ENCODE measurements around the gene CELA2B.
"Not testable (repeated sequence)": the region's sequence is repeated elsewhere in the genome, so short reads cannot be mapped to it uniquely, and the experiment has no call there.

Gene CELA2B

DNA sequence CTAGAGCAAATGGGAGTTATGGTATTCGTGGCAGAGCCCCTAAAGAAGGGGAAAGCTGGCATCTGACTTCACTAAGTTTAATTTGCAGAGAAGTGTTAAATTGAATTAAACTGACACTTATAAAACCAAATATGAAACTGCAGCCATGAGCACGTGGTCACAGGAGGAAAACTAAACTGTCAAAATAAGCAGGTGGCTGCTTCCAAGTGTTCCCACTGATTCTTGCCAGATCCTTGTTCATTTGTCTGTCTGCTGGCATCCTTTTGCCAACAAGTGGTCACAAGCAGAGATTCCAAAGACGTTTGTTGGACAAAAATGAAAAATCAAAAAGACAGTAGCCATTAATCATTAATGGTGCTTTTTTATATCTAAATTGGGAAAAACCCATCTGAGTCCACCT is 6.5 kb upstream of the CELA2B start:
- no peak for DNase-seq

DNA sequence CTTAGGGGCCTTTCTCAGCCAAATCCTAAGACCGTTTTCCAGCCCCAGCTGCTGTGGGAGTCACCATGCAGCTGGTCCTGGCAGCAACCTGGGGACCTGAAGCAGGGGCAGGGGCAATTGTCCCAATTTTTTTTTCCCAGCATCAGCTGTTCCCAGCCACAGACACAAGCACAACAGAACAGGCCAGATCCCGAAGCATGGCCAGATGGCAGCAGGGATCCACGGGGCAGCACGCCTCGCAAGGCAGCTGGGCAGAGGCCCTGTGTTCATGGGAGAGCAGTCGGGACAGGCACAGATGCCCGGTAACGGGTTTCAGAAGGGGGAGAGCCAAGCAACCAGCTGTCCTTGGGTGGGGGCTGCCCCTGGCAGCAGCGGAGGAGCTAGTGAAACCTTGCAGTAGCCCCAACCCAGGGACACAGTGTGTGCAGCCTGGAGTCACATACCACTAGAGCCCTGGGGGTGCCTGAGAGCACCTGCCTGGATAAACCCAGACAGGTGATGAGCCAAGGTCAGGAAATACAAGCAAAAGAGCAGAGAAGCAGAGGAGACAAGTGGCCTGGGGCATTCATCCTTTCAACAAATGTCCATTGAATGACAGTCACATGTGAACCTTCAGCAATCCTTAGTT is 6.0 kb upstream of the CELA2B start:
- DNase-seq: not testable (repeated sequence)

DNA sequence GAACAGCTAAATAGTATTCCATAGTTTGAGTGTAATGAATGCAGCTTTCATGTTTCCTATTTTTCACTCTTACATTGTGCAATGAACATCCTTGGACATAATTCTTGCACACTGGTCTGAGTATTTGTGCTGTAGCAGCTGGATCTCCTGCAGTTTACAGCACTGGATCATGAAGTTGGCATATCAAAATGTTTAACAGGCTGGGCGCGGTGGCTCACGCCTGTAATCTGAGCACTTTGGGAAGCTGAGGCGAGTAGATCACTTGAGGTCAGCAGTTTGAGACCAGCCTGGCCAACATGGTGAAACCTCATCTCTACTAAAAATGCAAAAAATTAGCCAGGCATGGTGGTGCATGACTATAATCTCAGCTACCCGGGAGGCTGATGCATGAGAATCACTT is 4.8 kb upstream of the CELA2B start:
- not testable (repeated sequence) for DNase-seq

DNA sequence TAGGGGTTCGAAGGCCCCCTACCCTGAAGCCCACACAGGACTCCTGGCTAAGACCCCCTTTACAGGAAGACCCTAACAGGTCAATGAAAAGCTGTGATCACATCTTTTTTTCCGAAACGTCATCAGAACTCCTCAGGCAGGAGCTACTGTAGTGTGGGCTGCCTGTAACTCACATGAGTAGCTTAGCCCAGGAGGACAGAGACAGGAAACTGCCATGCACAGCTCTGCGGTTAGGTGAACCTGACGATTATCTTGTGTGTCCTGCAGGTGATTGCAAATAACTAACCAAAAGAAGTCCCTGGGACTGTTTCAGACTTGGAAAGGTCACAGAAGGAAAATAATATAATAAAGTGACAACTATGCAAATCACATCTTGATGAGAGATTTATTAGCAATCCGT is 4.2 kb upstream of the CELA2B start:
- DNase-seq: not testable (repeated sequence)

DNA sequence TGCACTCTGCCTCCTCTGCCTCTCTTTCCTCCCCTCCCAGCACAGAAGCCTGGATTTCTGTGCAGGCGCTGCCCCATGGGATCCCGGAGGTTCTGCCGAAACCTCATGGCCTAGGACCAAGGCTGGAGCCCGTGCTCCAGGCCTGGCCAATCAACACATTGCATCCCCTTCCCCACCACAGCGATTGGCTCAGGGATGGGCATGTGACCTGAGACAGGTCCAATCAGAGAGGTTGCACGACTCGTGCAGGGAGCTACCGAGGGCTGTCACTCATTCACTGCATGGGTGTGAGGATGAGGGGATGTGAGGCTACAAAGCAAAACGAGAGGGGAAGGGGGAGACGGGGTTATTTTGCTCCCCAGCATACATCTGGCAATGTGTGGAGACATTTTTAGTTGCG is 3.3 kb upstream of the CELA2B start:
- no peak for DNase-seq

DNA sequence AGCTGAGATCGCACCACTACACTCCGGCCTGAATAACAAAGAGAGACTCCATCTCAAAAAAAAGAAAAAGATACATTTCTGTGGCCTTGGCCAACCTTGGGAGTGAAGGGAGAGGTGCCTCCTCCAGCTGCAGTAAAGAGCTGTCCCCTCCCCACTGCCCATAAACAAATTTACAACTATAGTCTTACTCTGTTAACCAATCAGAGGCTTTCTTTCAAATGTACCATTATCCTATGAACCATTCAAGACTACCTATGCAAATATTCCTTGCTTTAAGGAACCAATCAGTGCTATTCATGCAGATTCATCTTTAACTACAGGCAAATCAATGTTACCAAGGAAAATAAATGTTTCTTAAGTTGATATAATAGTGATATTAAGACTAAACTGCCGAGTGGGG is 1.0 kb downstream of the CELA2B start:
- DNase-seq: no peak

DNA sequence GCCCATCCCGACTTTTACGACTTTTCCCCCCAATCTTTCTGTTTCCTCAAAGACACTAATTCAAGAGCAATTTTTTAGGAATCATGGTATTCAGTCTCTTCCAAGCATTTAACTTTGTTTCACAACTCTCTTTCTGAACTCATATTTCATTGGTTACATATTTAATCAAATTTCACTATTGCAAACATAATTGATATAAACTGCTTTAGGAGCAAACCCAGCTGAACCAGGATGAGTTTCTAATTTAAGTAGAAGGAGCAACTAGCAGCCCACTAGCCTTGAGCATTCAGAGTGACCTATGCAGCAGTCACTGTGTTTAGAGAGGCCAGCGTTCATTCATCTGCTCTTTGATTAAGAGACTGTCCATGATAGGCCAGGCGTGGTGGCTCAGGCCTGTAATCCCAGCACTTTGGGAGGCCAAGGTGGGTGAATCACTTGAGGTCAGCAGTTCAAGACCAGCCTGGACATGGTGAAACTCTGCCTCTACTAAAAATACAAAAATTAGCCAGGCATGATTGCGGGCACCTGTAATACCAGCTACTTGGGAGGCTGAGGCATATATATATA is 1.8 kb downstream of the CELA2B start:
- DNase-seq: no peak

DNA sequence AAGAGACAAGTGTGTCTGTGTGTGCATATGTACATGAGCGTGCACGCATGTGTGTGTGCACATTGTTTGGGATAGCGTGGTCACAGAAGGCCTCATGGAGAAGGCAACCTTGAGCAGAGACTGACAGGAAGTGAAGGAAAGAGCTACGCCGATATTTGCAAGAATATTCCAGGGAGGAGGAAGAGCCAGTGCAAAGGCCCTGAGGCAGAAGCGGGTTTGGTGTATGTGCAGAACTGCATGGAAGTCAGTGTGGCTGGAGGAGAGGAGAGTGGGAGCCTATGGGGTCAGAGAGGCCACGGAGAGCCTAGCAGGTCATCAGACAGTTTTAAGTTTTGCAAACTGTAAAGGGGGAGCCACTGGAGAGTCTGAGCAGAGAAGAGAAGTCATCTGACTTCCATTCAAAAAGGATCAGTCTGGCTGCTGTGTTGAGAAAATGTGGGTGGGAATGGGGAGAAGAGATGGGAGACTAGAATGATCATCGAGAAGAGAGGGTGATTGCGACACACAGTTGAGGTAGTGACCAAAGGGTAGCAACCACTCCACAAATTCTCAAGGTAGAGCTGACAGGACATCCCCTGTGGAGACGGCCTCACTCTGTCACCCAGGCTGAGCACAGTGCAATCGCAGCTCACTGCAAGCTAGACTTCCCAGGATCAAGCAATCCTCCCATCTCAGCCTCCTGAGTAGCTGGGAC is 3.9 kb downstream of the CELA2B start:
- no peak for DNase-seq

DNA sequence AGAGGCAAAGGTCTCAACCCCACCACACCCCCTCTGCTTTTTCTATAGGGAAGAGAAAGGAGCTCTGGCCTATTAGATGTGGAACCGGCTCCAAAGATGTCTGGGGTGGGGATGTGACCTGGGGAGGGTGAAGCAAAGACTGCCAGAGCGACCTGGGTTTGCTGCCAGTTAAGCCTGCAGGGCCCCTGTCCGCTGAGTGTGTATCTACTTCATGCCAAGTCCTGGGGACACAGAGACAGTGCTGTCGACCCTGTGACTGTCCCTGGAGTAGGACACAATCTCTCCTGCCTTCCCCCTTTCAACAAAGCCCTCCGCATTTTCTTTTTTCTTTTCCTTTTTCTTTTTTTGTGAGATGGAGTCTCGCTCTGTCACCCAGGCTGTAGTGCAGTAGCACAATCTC is 6.6 kb downstream of the CELA2B start:
- DNase-seq: not testable (repeated sequence)

DNA sequence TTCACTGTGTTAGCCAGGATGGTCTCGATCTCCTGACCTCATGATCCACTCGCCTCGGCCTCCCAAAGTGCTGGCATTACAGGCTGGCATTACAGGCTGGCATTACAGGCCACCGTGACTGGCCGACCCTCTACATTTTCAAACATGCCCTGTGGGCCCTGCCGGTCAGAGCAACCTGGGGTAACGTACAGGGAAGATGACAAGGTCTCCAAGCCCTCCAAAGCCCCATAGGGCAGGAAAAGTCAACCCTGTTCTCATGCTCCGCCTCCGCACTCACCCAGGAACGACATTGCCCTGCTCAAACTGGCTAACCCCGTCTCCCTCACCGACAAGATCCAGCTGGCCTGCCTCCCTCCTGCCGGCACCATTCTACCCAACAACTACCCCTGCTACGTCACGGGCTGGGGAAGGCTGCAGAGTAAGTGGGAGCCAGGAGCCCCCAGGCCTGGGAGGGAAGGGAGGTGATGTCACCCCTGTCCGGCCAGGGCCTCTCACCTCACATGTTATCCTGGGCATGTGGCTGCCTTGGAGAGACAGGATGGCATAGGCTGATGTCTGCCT is 7.2 kb downstream of the CELA2B start:
- not testable (repeated sequence) for DNase-seq

DNA sequence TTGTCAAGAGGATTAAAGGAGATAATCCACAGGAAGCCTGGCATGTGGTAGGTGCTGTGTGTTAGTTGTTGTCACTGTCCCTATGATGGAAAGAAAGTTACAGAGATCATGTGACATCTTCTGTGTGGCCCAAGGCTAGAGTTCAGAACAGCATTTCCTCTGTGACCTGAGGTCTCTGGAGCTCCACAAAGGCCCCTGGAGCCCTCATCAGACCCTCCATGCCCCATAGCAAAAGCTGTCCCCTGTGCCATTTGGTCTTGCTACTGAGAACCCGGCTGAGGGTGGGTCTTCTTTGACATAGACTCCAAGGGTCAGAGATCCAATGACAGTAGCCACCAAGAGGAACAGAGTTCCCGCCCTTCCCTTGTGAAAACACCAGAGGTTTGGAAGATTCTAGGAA is 8.1 kb downstream of the CELA2B start:
- no peak for DNase-seq

DNA sequence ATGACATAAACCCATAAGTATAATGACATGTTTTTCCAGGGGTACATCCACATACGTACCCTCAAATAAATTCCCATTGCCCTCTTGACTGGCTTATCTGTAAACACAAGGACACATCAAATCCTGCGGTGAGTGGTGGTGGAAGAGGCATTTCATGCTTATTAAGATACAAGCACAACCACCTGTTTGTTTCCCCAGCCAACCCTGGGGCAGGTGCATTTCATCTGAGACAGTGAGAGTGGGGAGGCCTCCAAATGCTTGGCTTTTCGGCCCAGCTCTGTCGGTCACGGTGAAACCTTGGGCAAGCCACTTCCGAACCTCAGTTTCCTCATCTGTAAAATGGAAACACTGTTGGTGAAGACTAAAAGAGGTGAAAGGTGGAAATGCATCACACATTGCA is 8.5 kb downstream of the CELA2B start:
- DNase-seq: not testable (repeated sequence)

DNA sequence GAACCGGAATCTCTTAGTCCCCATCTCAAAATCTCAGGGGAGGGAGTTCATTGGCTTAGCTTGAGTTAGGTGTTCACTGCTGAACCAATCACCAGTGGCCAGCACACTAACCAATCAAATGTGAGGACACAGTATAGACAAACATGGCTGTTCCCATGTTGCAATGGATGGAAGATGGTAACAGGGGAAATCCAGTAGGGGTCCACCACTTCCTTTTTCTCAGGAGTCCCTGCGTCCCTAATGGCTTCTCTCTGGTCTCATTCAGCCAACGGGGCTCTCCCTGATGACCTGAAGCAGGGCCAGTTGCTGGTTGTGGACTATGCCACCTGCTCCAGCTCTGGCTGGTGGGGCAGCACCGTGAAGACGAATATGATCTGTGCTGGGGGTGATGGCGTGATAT is 9.7 kb downstream of the CELA2B start:
- no peak for DNase-seq

DNA sequence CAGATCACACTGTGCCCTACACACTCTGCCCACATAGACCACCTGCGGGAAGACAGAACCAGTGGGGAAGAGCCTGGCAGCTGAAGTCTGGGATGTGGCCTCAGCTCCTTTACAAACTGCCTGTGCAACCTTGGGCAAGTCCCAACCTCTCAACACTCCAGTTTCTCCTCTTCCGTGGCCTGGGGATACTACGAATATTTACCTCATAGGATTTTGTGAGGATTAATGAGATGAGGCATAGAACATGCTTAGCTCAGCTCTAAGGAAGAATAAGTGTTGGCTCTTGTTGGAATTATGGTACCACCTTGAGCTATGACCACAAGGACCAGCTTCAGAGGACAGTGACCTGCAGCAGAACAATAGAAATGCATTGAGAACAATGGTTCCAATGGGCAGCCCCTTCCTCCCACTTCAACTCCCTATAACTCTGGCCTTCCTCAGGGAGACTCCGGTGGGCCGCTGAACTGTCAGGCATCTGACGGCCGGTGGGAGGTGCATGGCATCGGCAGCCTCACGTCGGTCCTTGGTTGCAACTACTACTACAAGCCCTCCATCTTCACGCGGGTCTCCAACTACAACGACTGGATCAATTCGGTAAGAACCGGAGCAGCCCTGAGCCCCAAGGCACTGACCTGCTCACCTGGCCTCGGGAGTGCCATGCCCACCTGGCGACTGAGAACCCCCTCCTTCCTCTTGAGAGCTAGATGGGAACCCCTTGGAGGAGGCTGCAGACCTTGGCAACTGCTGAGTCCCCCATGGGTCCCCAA is 11.1 kb downstream of the CELA2B start:
- not testable (repeated sequence) for DNase-seq

DNA sequence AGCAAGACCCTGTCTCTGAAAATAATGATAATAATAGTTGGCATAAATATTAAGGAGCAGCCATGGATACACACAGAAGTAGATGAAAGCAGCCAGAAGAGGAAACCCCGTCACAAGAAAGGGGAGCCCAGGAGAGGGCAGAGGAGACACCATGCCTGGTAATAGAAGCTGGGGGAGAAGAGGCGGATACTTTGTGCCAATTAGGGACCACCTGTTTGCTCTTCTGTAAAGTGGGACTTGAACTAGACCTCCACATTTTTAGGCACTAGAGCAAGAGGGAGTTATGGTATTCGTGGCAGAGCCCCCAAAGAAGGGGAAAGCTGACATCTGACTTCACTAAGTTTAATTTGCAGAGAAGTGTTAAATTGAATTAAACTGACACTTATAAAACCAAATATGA is 12.5 kb downstream of the CELA2B start:
- DNase-seq: no peak

DNA sequence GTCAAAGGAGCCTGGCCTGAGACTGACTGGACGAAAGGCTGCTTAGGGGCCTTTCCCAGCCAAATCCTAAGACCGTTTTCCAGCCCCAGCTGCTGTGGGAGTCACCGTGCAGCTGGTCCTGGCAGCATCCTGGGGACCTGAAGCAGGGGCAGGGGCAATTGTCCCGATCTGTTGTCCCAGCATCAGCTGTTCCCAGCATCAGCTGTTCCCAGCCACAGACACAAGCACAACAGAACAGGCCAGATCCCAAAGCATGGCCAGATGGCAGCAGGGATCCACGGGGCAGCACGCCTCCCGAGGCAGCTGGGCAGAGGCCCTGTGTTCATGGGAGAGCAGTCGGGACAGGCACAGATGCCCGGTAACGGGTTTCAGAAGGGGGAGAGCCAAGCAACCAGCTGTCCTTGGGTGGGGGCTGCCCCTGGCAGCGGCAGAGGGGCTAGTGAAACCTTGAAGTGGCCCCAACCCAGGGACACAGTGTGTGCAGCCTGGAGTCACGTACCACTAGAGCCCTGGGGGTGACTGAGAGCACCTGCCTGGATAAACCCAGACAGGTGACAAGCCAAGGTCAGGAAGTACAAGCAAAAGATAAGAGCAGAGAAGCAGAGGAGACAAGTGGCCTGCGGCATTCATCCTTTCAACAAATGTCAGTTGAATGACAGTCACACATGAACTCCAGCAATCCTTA is 13.3 kb downstream of the CELA2B start:
- DNase-seq: peak; percentile 29

DNA sequence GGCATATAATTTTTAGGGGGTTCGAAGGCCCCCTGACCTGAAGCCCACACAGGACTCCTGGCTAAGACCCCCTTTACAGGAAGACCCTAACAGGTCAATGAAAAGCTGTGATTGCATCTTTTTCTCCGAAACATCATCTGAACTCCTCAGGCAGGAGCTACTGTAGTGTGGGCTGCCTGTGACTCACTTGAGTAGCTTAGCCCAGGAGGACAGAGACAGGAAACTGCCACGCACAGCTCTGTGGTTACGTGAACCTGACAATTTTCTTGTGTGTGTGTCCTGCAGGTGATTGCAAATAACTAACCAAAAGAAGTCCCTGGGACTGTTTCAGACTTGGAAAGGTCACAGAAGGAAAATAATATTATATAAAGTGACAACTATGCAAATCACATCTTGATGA is 15.1 kb downstream of the CELA2B start:
- DNase-seq: not testable (repeated sequence)

DNA sequence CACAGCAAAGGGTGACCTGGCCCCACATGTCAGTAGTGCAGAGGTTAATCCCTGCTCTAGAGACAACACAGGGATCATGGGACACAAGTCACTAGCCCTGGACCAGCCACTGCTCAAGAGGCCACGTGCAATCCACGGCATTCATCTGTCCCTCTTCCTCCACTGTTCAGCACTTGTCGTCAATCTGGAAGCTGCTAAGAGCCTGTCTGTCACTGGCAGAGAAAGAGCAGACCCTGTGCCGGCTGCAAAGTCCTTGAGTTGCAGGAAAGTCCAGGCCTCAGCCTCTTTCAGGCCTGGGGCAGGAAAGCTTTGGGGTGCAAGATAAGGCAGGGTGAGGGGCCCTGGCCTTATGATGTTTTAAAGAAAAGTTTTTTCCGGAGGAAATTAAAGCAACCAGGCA is 16.7 kb downstream of the CELA2B start:
- DNase-seq: no peak

DNA sequence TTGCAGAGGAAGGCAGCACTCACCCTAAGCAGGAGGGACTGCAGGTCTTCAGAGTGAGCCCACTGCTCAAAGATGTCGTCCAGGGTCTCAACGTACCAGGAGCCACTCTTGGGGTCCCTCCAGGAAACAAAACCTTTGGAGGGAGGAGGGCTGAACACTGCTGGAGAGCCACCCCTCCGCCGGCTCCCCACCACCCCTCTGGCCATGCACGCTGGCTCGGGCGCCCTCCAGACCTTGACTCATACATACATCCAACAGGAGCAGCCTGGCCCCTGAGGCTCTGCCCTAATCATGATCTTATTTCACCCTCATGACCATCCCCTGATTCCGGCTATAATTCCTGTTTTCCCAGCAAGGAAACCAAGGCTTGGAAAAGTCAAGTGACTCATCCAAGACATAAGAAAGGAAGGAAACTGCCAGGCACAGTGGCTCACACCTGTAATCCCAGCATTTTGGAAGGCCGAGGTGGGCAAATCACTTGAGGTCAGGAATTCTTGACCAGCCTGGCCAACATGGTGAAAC is 18.0 kb downstream of the CELA2B start:
- DNase-seq: no peak

DNA sequence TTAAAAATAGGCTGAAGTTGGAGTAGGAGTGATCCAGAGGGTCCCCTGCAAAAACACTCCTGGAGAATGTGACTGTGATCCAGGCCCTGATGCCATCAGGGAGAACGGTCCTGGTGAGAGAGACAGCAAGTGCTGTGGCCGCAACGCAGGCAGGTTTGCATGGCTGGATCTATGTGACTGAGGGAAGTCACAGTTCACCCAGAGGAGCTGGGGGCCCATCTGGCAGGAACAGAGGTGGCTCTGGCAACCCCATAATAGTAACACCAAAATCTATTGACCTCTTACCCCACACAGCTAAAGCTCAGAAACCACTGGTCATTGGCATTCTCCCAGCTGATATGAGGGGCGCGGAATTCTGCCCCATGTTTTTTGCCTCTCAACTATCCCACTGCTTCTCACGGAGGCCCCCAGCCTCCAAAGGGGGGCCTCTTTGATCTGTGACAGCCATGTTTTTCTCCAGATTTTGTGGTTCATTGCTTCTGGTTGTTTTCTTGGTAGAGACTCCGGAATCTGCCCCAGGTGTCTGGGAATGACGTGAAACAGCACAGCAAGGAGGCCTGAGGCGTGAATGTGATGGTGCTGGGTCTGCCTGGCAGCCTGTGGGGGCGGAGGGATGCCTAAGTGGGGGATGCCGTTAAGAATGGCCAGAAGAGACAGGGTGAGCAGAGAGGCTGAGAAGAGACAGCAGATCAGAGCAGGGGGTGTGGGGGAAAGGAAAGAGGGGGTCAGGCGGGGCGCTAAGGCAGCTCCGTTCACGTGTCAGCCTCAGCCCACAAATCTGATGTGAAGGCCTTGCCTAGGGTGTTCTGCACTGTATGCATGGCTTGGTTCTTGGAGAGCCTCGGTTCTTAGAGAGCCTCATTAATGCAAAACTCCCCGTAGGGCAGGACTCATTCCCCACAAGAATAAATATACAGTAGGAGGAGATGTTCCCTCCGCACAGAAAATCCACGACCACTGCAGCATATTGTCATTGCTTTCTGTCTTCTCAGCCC is 24.6 kb downstream of the CELA2B start:
- DNase-seq: no peak
